HG03460 (cell line): Measurements from ENCODE around the gene PLEKHA5.
"Not testable (repeated sequence)": the region's sequence is repeated elsewhere in the genome, so short reads cannot be mapped to it uniquely, and the experiment has no call there.

Source experiments
- ATAC-seq: cut with Tn5 transposase; IDR thresholded peaks from one replicate; pipeline ENCODE4 v1.9.1; 2021; ENCODE audit not compliant: unreplicated experiment

PLEKHA5 gene

DNA sequence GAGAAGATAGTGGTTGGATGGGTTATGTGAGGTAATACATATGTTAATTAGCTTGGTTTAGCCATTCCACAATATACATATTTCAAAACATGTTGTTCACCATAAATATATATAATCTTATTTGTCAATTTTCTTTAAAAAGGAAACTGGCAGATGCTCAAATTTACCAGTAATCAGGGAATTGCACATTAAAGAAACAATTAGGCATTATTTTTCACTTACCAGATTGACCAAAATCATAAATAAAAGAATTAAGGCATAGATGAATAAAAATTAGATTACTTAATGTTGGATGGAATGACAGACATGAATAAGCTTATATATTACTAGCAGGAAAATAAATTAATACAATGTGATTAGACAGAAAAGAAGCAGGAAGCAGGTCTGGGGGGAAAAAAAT is 147.2 kb downstream of the PLEKHA5 start:
- ATAC-seq = no peak

DNA sequence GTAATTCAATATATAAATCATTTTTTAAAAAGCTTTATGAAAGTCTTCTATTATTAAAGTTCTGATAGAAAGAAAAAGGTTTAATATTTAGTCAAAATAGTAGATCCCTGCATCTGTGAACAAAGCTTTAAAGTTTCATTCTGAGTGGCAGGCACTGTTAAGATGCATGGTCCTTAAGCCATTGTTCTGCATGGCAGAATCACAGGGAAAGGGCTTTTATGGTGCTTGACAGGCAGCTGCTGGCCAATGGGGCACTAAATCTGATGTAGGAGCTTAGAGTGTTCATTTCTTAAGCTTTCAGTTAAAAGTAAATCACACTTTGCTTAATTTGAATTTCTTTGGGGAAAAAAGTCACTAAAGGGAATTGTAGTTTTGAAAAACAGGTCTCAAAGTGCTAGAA is 148.2 kb downstream of the PLEKHA5 start:
- ATAC-seq = no peak

DNA sequence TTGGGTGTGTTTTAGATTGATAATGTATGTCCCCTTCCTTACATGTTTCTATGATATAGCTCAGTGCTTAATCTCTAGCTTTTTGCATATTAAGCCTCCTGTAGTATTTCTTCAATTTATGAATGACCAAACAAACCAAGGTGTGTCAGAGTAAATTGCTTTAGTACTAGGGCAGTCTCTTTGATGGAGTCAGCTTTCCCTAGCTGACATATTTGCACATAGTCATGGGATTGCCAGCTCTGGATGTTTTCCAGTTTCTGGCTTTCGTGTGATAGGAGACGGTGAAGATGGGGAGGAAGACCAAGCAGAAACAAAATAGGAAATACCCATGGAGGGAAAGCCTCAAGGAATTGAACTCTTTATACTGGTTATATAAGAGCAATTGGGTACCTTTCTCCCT is 148.9 kb downstream of the PLEKHA5 start:
- no peak for ATAC-seq

DNA sequence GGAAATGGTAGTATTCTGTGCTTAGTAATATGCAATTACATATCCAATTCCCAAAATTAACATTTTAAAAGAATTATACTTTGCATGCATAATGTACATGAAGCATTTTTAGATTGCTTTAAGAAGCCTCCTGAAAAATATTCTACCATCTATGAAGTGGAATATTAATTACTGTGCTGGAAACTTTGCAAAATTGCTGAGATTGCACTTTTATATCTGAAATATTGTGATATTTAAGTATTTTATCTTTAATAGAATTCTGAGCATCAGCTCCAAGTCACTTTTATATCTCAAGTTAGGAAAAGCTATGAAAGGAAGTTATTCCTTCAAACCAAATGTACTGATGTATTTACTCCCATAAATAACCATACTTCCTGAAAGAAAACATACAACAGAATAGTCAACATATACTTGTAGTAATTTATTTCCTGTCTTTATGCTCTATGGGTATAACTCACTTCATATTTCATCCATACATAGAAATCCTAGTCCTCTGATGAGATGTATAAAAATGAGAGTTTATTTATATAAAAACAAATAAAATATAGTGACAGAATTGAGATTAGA is 152.7 kb downstream of the PLEKHA5 start:
- no peak for ATAC-seq

DNA sequence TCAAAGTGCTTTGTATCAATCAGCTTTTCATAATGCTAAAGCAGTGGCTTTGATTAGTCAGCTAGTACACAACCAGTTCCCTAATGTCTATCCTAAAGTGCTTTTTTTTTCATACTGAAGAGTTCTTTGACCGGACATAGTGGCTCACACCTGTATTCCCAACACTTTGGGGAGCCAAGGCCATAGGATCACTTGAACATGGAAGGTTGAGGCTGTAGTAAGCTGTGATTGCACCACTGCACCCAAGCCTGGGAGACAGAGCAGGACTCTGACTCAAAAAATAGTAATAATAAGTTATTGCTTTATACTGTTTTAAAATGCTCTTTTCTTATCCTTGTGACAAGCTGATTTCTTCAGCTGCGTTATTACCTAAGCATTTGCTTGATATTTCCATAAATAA is 155.1 kb downstream of the PLEKHA5 start:
- no peak for ATAC-seq

DNA sequence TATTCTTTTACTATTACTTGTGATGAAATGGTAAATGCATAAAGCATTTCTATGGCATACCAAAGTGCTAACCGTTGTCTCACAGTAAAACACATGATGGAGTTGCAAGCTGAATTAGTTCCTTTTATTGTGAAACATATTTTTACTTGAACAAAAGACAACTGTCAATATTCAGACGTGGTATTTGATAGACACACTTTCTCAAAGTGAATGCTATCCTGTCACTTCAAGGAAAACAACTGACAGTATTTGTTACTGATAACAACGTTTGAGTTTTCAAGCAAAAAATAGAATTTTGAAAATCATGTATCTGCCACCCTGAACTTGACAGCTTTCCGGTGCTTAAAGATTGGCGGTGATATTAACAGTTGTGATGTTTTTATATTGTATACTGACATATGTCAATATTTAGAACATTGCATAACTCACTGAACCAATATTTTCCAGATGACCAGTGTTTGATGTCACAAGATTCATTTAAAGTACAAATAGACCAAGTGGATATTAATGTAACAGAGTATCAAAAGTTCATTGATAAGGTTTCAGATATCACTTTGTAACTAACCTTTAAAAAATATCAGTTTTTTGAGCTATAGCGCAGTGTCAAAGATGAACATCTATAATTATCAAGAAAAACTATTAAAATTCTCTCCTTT is 156.4 kb downstream of the PLEKHA5 start:
- no peak for ATAC-seq

DNA sequence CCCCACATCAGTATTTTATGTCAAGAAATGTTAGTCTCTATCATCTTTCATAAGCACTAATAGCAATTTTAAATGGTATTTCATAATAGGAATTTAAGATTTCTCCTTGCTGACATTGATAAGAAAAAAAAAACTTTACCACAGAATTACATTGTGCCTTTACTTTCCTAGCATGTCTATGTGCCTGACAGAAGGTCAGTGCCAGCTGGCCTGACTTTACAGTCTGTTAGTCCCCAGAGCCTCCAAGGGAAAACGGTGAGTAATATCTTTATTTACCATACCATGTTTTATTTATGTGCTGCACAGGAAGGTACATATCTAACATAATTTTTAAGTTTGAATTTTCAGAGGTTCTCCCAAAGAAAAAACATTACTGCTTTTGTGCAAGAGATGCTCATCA is 157.8 kb downstream of the PLEKHA5 start:
- ATAC-seq = no peak

DNA sequence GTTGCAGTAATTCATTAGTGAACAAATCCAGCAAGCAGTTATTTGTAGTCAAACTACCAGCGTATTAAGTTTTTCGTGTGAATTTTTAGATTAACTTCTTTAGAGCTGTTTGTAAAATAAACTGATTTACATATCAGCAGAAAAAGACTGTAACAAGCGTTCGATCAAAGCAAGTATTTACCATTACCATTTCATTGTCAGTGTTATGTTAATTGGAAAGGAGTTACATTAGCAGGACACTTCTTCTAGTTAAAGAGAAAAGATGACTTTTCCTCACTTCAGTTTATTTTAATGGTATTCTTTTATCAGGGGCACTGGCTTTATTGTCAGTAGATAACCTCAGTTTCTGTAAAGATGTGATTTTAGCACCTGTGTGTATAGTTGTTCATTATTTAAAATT is 158.6 kb downstream of the PLEKHA5 start:
- no peak for ATAC-seq

DNA sequence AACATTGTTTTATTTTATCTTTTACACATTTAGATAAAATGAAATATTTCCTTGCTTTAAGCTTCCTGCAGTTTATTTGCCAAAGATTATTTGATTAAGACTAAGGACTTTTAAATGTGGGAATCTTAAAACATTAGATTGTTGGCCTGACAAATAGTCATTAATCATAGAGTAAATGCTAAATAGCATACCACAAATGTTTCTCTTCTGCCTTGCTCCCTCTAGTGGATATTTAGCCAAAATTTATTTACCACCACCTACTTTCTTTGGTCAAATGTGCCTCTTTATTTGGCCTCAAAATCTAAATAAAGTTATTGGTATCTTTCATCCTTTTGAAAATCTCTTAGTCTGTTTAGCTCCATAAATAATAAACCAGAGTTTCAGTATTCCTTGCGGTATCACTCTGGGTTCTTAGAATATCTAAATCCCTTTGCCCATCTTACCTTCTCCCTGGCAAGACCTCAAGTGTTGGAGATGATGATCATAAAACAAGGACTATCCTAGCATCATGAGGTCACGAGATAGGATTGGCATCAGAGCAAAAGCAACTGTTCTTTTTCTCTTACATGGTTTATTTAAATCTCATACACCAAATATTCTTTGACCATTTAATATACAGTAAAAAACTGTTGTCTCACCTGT is 159.2 kb downstream of the PLEKHA5 start:
- ATAC-seq = no peak

DNA sequence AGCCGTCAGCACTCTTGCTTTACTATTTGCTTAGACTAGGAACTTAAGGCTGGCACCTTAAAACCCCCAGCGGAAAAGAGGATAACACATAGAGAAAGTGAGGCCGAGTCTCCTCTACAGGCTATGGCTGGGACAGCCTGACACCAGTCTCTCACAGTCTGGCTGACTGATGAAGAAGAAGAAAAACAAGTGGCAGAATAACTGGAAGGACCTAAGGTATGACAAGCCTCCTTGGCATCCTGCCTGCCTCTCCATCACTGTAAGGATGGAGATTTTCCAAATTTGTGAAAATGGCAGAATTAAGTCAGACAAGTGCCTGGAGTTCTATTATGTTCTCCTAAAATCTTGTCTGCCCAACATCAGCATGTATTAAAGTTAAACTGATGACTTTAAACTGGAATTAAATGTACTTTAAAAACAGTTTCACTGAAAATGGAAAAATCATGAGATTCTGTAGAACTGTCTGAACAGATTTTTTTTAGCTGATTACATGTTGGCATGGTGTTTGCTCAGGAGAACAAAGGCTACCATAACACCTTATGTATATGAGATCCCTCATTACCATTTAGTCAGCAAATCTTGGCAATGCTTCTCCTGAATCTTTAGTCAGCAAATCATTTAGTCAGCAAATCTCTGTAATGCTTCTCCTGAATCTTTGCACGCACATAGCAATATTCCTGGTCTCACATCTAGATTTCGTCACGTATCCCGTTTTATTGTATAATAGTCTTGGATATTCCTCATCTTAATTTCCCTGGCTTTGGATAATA is 169.5 kb downstream of the PLEKHA5 start:
- ATAC-seq = no peak

DNA sequence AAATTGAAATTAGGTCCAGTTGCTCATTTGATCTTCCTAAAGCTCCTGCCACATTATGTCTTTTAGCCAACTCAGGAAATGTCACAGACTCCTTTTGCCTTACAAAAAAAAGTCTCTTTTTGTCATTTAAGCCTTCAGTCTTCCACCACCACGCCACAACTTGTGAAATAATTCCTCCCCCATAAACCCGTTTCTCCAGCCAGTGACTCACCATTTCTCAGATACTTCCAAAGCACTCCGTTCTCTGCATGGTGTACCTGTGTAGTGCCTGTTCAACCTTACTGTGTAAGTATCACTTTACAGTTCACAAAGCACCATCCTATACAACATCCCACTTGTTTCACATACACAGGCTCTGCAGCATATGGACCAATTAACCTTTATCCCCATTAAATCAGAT is 170.2 kb downstream of the PLEKHA5 start:
- no peak for ATAC-seq

DNA sequence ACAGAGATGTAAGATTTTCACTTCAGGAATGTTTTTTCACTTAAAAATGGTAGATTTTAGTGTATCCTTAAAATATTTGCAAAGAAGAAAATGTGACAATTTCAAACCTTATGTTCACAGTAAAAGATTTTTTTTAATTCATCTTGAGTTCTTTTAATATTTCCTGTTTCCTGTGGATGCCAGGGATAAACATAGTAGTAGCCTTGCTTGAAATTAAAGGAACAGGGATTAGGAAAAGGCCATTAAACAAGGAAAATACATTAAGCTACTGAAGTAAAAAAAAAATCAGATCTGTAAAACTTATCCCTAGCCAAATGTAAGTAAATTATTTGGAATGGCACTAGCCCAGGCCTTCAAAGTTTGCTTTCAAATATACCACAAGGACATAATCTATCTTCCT is 171.7 kb downstream of the PLEKHA5 start:
- ATAC-seq = no peak

DNA sequence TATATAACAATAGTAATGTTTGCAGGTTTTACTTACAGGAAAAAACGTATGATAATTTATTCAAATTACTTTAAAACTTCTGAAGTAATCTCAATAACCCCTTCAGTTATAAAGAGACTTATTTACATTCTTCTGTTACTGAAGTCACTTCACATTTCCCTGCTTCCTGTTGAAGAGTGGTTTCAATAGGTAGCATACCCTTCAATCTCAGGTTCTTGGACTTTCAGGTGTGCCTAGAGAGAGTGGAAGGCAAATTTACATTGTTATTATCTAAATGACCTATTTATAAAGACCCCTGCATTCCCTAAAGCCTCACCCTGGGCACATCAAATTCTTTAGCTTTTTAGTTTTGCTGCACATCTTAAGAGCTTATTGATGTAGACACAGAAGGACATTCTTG is 172.2 kb downstream of the PLEKHA5 start:
- no peak for ATAC-seq

DNA sequence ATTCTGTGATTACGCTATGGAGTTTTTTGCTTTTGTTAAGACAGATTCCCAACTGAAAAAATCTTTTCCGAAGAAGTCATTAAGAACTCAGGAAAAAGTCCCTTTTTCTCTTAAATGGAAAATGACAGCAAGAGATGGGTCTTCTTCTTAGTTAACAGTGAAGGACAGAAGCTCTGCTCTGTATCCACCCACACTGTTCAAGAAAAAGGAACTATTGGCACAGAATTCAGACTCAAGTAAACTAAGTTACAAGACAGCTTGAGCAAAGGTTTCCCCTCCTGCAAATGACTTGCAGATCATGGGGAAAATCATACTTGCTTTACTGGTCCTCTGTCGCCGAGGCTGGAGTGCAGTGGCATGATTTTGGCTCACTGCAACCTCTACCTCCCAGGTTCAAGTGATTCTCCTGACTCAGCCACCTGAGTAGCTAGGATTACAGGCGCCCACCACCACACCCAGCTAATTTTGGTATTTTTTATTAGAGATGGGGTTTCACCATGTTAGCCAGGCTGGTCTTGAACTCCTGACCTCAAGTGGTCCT is 172.6 kb downstream of the PLEKHA5 start:
- ATAC-seq = no peak

DNA sequence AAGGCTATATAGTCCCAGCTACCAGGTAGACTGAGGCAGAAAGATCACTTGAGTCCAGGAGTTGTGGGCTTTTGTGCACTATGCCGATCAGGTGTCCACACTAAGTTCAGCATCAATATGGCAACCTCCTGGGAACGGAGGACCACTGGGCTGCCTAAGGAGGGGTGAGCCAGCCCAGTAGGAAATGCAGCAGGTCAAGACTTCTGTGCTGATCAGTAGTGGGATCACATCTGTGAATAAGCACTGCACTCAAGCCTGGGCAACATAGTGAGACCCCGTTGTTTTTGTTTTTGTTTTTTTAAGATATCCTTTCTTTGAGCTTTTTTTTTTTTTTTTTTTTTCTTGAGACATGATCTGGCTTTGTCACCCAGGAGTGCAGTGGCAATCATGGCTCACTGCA is 174.0 kb downstream of the PLEKHA5 start:
- ATAC-seq = no peak

DNA sequence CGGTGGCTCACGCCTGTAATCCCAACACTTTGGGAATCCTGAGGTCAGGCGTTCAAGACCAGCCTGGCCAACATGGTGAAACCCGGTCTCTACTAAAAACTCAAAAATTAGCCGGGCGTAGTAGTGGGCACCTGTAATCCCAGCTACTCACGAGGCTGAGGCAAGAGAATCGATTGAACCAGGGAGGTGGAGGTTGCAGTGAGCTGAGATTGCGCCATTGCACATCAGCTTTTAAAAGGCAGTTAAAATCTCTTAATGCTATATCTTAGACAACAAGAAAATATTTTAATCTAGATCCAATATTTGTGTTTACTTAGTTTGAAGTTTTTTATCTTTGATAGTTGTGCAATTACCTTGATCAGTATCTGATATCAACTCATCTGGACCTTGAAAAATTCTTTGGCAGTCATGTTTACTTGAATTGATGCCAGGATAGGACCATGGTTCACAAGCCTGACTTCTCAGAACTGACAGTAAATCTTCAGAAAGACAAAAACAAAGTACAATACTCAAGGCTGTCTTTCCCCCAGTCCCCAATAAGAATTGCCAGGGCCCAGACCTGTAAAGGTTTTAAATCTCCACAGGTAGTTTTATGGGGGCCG is 174.7 kb downstream of the PLEKHA5 start:
- ATAC-seq = no peak

DNA sequence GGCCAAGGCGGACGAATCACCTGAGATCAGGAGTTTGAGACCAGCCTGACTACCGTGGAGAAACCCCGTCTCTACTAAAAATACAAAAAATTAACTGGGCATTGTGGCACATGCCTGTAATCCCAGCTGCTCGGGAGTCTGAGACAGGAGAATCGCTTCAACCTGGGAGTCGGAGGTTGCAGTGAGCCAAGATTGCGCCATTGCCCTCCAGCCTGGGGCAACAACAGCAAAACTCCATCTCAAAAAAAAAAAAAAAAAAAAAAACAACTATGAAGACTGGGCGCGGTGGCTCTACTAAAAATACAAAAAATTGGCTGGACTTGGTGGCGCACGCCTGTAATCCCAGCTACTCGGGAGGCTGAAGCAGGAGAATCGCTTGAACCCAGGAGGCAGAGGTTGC is 176.1 kb downstream of the PLEKHA5 start:
- ATAC-seq = not testable (repeated sequence)

DNA sequence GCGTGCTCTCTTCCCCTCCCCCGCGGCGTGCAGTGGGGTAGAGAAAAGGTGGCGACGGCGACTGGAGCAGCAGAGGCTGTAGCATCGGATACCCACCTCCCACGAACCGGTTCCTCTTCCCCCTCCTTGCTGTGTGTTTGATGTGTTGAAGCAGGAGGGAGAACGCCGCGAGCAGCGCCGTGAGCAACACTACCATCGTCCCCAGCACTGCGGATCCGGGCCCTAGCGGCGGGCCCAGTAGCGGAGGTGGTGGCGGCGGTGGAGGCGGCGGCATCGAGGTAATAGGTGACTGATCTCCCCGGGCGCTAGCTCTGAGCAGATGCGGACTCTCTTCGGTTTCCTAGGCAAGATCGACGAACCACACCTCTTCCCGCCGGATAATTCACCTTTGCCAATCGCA is 176.8 kb downstream of the PLEKHA5 start:
- no peak for ATAC-seq

DNA sequence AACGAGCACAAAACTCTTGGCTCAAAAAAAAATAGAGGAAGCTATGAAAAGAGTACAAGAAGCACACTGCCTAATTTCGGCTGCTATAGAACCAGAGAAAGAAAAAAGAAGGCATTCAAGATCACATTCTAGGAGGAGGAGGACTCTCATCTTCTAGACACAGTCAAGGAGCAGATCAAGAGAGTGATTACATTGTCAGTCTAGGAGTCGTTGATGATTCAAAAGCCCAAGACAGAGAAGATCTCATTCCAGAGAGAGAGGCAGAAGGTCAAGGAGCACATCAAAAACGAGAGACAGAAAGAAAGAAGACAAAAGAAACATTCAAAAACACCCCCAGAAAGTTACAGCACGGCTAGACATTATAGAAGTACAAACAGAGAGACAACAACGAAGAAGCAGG is 177.9 kb downstream of the PLEKHA5 start:
- no peak for ATAC-seq

DNA sequence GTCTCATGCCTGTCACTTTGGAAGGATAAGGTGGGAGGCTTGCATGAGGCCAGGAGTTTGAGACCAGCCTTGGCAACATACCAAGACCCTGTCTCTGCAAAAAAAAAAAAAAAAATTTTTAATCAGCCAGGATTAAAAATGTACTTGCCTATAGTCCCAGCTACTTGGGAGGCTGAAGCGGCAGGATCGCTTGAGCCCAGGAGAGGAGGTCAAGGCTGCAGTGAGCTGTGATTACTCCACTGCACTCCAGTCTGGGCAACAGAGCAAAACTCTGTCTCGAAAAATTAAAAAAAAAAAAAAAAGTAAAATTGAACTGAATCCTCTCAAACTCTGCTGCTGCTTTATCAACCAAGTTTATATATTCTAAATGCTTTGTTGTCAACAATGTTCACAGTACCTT is 181.6 kb downstream of the PLEKHA5 start:
- ATAC-seq = no peak

DNA sequence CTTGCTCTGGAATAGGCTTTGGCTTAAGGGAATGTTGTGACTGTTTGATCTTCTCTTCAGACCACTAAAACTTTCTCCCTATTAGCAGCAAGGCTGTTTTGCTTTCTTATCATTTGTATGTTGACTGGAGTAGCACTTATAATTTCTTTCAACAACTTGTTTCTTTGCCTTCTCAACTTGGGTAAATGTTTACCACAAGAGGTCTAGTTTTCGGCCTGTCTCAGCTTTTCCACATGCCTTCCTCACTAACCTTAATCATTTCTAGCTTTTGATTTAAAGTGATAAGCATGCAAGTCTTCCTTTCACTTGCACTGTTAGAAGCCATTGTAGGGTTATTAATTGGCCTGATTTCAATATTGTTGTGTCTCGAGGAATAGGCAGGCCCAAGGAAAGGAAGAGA is 183.1 kb downstream of the PLEKHA5 start:
- ATAC-seq = no peak
